ENCODE data around the gene MARCHF3.

DNA sequence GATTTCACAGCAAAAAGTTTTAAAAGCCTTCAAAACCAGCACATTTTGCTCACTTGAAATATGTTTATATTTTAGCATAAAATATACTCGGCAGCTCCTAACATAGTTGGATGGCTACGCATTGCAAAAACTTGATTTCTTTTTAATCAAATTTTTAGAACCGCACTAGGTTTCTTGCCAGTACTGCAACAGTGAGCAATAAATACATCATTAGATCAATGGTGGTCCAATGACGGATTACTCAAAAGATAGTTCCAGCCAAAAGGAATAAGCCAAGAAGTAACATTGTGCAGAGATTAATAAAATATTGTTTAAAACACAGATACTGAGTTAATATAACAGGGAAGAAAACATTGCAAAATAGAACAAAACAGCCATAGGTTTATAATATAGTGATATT, 5.5 kb downstream of the MARCHF3 start:
- TF ChIP-seq POLR2AphosphoS5 (IDR thresholded peaks at IDR 0.05; ENCODE audit: borderline replicate concordance, low read depth, low read length) (no peak), EZH2 (IDR thresholded peaks at IDR 0.05) (no peak), FOXP2 (optimal IDR thresholded peaks at IDR 0.05; ENCODE audit: control extremely low read depth, extremely low read length, insufficient read depth) (no peak)

Data from SK-N-MC (cell line).